HepG2 (cell line): ENCODE results near the gene PTPRCAP. TPM values are rescaled to one million over a fixed set of nuclear protein-coding genes. Genes with fewer than 3 reads are reported as not detected.

Experiments used
- ATAC-seq: fragments of 200-7000 bp; cut with Tn5 transposase; 3 replicates; pipeline ENCODE4 v1.9.1; 2020; ENCODE audit warnings: mild to moderate bottlenecking, moderate library complexity
- BruUV-seq: library from RNA; stranded (reverse); fragments of 400-500 nt; replicated peaks from 2 replicates; lab custom pipeline; 2021; lab: Mats Ljungman, UMichigan
- CTCF ChIA-PET: fragments of 300-600 bp; formaldehyde crosslinking; extraction: SDS; loops from one replicate; lab custom pipeline; 2021; ENCODE audit warnings: low total read pairs, inconsistent platforms, low intra/inter-chr PET ratio; lab: Yijun Ruan, JAX
- POLR2A ChIA-PET: fragments of 350-600 bp; sonication (Branson Sonifier 250); formaldehyde crosslinking; loops from one replicate; lab custom pipeline; 2020; ENCODE audit warnings: antibody characterized with exemption, inconsistent platforms; lab: Yijun Ruan, JAX
- DNase-seq: peaks from one replicate; pipeline ENCODE4 v3.0.0-alpha.2; 2015; ENCODE audit warnings: low spot score
- FAIRE-seq: peaks from 3 replicates; lab custom pipeline; 2011; peaks lifted over from hg19 to GRCh38; lab: Jason Lieb, UNC
- H2AFZ ChIP-seq: one replicate; pipeline ENCODE4 v1.6.1; 2011; ENCODE audit warnings: low read length, inconsistent platforms
- H3K27ac ChIP-seq: fragments of 300-600 bp; 3 replicates; pipeline ENCODE4 v1.8.0; 2011; ENCODE audit warnings: mixed run types, mild to moderate bottlenecking, mixed read lengths, low read length, inconsistent platforms; ENCODE audit not compliant: insufficient read depth; ENCODE audit errors: extremely low read length
- H3K27me3 ChIP-seq, 2 experiments: fragments of 200-600 bp in 1 of 2; 2 replicates in 1 of 2; 3 replicates in 1 of 2; pipeline versions ENCODE4 v1.6.0 to v1.8.0; 2011; ENCODE audit warnings: low read length in 2 of 2, mild to moderate bottlenecking in 2 of 2, moderate library complexity in 2 of 2, inconsistent platforms in 1 of 2; ENCODE audit not compliant: insufficient read depth in 2 of 2, control insufficient read depth in 1 of 2
- H3K36me3 ChIP-seq, 2 experiments: fragments of 200-600 bp in 1 of 2; replicated peaks in 1 of 2; 2 replicates in 1 of 2; 3 replicates in 1 of 2; pipeline versions ENCODE4 v1.5.1 to v1.8.0; 2011; ENCODE audit warnings: low read length in 2 of 2, inconsistent platforms in 1 of 2; ENCODE audit not compliant: insufficient read depth in 2 of 2, control insufficient read depth in 1 of 2
- H3K4me1 ChIP-seq: 2 replicates; pipeline ENCODE4 v1.5.1; 2012; ENCODE audit warnings: low read length, inconsistent platforms; ENCODE audit not compliant: insufficient read depth
- H3K4me2 ChIP-seq: 2 replicates; pipeline ENCODE4 v1.6.0; 2011; ENCODE audit warnings: low read depth, low read length, inconsistent platforms
- H3K4me3 ChIP-seq, 3 experiments: fragments of 200-600 bp in 1 of 3; sonication (generic), shearing (Covaris generic) in 1 of 3; replicated peaks in 1 of 3; 2 replicates each; pipeline ENCODE4 v1.5.1; 2011 to 2016; ENCODE audit warnings: low read length in 3 of 3, inconsistent platforms in 2 of 3, low read depth in 2 of 3, mild to moderate bottlenecking in 2 of 3, control low read depth in 1 of 3, mixed read lengths in 1 of 3; ENCODE audit not compliant: insufficient read depth in 1 of 3
- H3K79me2 ChIP-seq: one replicate; pipeline ENCODE4 v1.6.1; 2011; ENCODE audit warnings: low read length, inconsistent platforms; ENCODE audit not compliant: insufficient read depth
- H3K9ac ChIP-seq: 2 replicates; pipeline ENCODE4 v1.6.0; 2011; ENCODE audit warnings: mild to moderate bottlenecking, low read depth, low read length, inconsistent platforms; ENCODE audit not compliant: insufficient read depth
- H3K9me3 ChIP-seq: 2 replicates; pipeline ENCODE4 v1.5.1; 2012; ENCODE audit warnings: mild to moderate bottlenecking, low read length
- H4K20me1 ChIP-seq: 2 replicates; pipeline ENCODE4 v1.6.0; 2011; ENCODE audit warnings: inconsistent platforms, mild to moderate bottlenecking, low read length, moderate library complexity; ENCODE audit not compliant: insufficient read depth
- ARID5B ChIP-seq: IDR thresholded peaks from 2 replicates; pipeline ENCODE4 v1.4.0; 2020; ENCODE audit warnings: mild to moderate bottlenecking, missing genetic modification reagents
- ATF1 ChIP-seq: IDR thresholded peaks from 2 replicates; pipeline ENCODE4 v1.6.1; 2016; ENCODE audit warnings: mild to moderate bottlenecking, control low read depth
- ATF7-NPFF ChIP-seq: sonication (generic); formaldehyde crosslinking; IDR thresholded peaks from 2 replicates; pipeline ENCODE4 v1.8.1; 2023; ENCODE audit warnings: mild to moderate bottlenecking, low read depth, missing genetic modification reagents, moderate library complexity
- ERF ChIP-seq: IDR thresholded peaks from 2 replicates; pipeline ENCODE4 v1.6.1; 2018; ENCODE audit warnings: missing biosample characterization, missing genetic modification reagents
- HHEX ChIP-seq: IDR thresholded peaks from 2 replicates; pipeline ENCODE4 v1.6.1; 2016; ENCODE audit warnings: control low read depth
- IRF2 ChIP-seq: IDR thresholded peaks from 2 replicates; pipeline ENCODE4 v1.6.1; 2018; ENCODE audit warnings: missing genetic modification reagents, missing compliant biosample characterization
- KLF12 ChIP-seq: sonication (generic); formaldehyde crosslinking; IDR thresholded peaks from 2 replicates; pipeline ENCODE4 v1.4.0; 2020; ENCODE audit warnings: missing genetic modification reagents, borderline replicate concordance
- KLF9 ChIP-seq: IDR thresholded peaks from 2 replicates; pipeline ENCODE4 v1.6.1; 2016; ENCODE audit warnings: low read depth
- PBX2 ChIP-seq: IDR thresholded peaks from 2 replicates; pipeline ENCODE4 v1.6.1; 2016; ENCODE audit warnings: control low read depth
- RFXAP ChIP-seq: sonication (generic); formaldehyde crosslinking; IDR thresholded peaks from 2 replicates; pipeline ENCODE4 v1.4.0; 2020; ENCODE audit warnings: missing genetic modification reagents, borderline replicate concordance
- TRIM22 ChIP-seq: fragments of 450-650 bp; IDR thresholded peaks from 2 replicates; pipeline ENCODE4 v1.6.1; 2017
- ZFP82 ChIP-seq: sonication (generic); formaldehyde crosslinking; IDR thresholded peaks from 2 replicates; pipeline ENCODE4 v1.5.1; 2020; ENCODE audit warnings: mild to moderate bottlenecking, missing genetic modification reagents, borderline replicate concordance
- ZNF317 ChIP-seq: sonication (generic); formaldehyde crosslinking; IDR thresholded peaks from 2 replicates; pipeline ENCODE4 v1.5.0; 2020; ENCODE audit warnings: mild to moderate bottlenecking, missing genetic modification reagents
- ZNF430 ChIP-seq: sonication (generic); formaldehyde crosslinking; IDR thresholded peaks from 2 replicates; pipeline ENCODE4 v1.9.0; 2021; ENCODE audit warnings: mild to moderate bottlenecking, missing genetic modification reagents
- ZNF547 ChIP-seq: sonication (generic); formaldehyde crosslinking; IDR thresholded peaks from 2 replicates; pipeline ENCODE4 v1.5.1; 2020; ENCODE audit warnings: mild to moderate bottlenecking, missing genetic modification reagents
- ZNF687 ChIP-seq: sonication (generic); formaldehyde crosslinking; IDR thresholded peaks from 2 replicates; pipeline ENCODE4 v1.5.1; 2020; ENCODE audit warnings: mild to moderate bottlenecking, missing genetic modification reagents, moderate library complexity
- WGBS: methylation state at CpG from one replicate; pipeline ENCODE4 v1.1.6; 2017; ENCODE audit warnings: low lambda C conversion rate; 5-methylcytosine and 5-hydroxymethylcytosine counted together
- in situ Hi-C: cut with HindIII; loops from 2 replicates; pipeline ENCODE4 v1.10.0; 2017; ENCODE audit warnings: low pct_unique_long_range_greater_than_20kb; ENCODE audit not compliant: extremely low pct_ligation_motif_present
- intact Hi-C: fragments of 100-400 bp; cut with micrococcal nuclease; formaldehyde crosslinking; loops from one replicate; pipeline ENCODE4 v1.10.0; 2022; ENCODE audit not compliant: unreplicated experiment
- polyA plus RNA-seq, 8 experiments: library from polyadenylated mRNA; depleted of rRNA in 3 of 8; stranded (reverse) in 7 of 8; unstranded in 1 of 8; fragments of >200 nt; fragmentation: Illumina TruSeq in 4 of 8; extraction: Trizol in 4 of 8; gene quantifications; 2 replicates each; pipeline versions ENCODE4 v1.2.1 to v1.2.3, GENCODE V29; 2011 to 2016; ENCODE audit warnings: low read depth in 4 of 8, missing spikeins in 1 of 8, mixed read lengths in 1 of 8; ENCODE audit not compliant: insufficient read depth in 1 of 8
- total RNA-seq, 5 experiments: library from RNA; depleted of rRNA; stranded (reverse); fragments of >200 nt; fragmentation: Illumina TruSeq; extraction: Trizol; gene quantifications; 2 replicates each; pipeline ENCODE4 v1.2.3, GENCODE V29; 2016; ENCODE audit warnings: low read depth in 1 of 5

Gene PTPRCAP
- total and polyA plus RNA-seq, 2 of the 13 experiments (the other 11 are each of a cell fraction or from before 2014, with no cell fraction given): 0.60 to 0.70 TPM

GRCh38 chr11:67423466-67423865 is 14.0 kb downstream of the PTPRCAP start:
- H3K4me2 ChIP-seq: no peak overlapping the region
- intact Hi-C loops: no loop called here
- H3K27ac ChIP-seq: no peak overlapping the region
- ChIA-PET POLR2A (interaction anchor here (1.0 to 7.4 kb wide), 2 partner anchors 20 to 34 kb away, joined by 3 to 78 read pairs; partner anchors contain the start of genes PPP1CA and TBC1D10C), CTCF (no interaction called here)
- H3K4me3 ChIP-seq: no peak overlapping the region
- ATAC-seq (no peak), DNase-seq (no peak), FAIRE-seq (no peak)
- no peaks in the 10 kb centered on the region for H4K20me1 ChIP-seq
- in situ Hi-C loops: no loop called here
- H3K9me3 ChIP-seq: no peaks in the 10 kb centered on the region
- H3K36me3 ChIP-seq: no peaks in the 10 kb centered on the region
- 78% methylated on average over 7 of the region's 13 CpGs for WGBS
- H3K27me3 ChIP-seq: peaks cover 3 to 14% of the 10 kb centered on the region in 2 experiments; a peak in 2 of 5 replicates
- H3K4me1 ChIP-seq: peaks cover 53% of the 10 kb centered on the region
- no peak overlapping the region for H3K9ac ChIP-seq
- H2AFZ ChIP-seq: no peak overlapping the region
- H3K79me2 ChIP-seq: peaks cover 2% of the 10 kb centered on the region
- no TSS peak for BruUV-seq
- TF ChIP-seq KLF9 (no peak), ATF7-NPFF (CRISPR knock-in tag) (no peak), IRF2 (no peak), ZNF547 (CRISPR knock-in tag) (no peak), HHEX (CRISPR knock-in tag) (no peak), PBX2 (CRISPR knock-in tag) (no peak), ZNF317 (no peak), TRIM22 (no peak), ZNF430 (no peak), ATF1 (CRISPR knock-in tag) (no peak), ZFP82 (CRISPR knock-in tag) (no peak), ERF (CRISPR knock-in tag) (no peak), RFXAP (CRISPR knock-in tag) (no peak), ARID5B (CRISPR knock-in tag) (no peak), ZNF687 (CRISPR knock-in tag) (no peak), KLF12 (CRISPR knock-in tag) (no peak)
- TF ChIP-seq, all 625 proteins: peak for 0
